ENCODE measurements around the gene ACSM2A. TPM values are rescaled to one million over a fixed set of nuclear protein-coding genes. Genes with fewer than 3 reads are reported as not detected.
"Not testable (repeated sequence)": the region's sequence is repeated elsewhere in the genome, so short reads cannot be mapped to it uniquely, and the experiment has no call there.

The ACSM2A gene
- total RNA-seq, 1 experiment from 2014 or later: not detected

GRCh38 chr16:20424129-20424866 lies 27.0 kb upstream of the ACSM2A start:
- ChIA-PET CTCF (no interaction called here), POLR2A (no interaction called here)
- Mint-ChIP-seq H3K4me3 (ENCODE audit: unreplicated experiment) (no peak overlapping the region), H3K9me3 (ENCODE audit: unreplicated experiment) (peaks cover 10% of the 10 kb centered on the region), H3K27me3 (ENCODE audit: insufficient read depth, unreplicated experiment) (no peaks in the 10 kb centered on the region), H3K36me3 (ENCODE audit: insufficient read depth, unreplicated experiment) (no peaks in the 10 kb centered on the region), H3K27ac (ENCODE audit: unreplicated experiment) (no peak overlapping the region), H3K4me1 (ENCODE audit: low read depth, unreplicated experiment) (no peaks in the 10 kb centered on the region)
- no peak for TF ChIP-seq CTCF (IDR thresholded peaks at IDR 0.05; ENCODE audit: insufficient read depth in 1 of 2, low read depth in 1 of 2, low read length in 1 of 2, severe bottlenecking in 1 of 2, unreplicated experiment in 1 of 2)
- H3K4me3 ChIP-seq (ENCODE audit: low read depth, low read length): no peak overlapping the region
- BruUV-seq (replicated peaks): no TSS peak
- H3K27me3 ChIP-seq (replicated peaks; ENCODE audit: control insufficient read depth, insufficient read depth, low read length): no peaks in the 10 kb centered on the region
- H3K9me3 ChIP-seq: no peaks in the 10 kb centered on the region
- H3K36me3 ChIP-seq (ENCODE audit: control insufficient read depth, insufficient read depth, low read length): no peaks in the 10 kb centered on the region
- no peak for DNase-seq
- intact Hi-C loops (cut with micrococcal nuclease; ENCODE audit: unreplicated experiment): no loop called here
- H3K4me1 ChIP-seq: no peaks in the 10 kb centered on the region

- BruUV-seq (replicated peaks): not testable (repeated sequence)
These were observed 23.9 kb upstream of the ACSM2A start for GRCh38 chr16:20427401-20427797.

GRCh38 chr16:20429499-20429898 lies 21.8 kb upstream of the ACSM2A start:
- H3K4me1 Mint-ChIP-seq (ENCODE audit: low read depth, unreplicated experiment); CTCF ChIA-PET; POLR2A ChIA-PET; H3K27me3 Mint-ChIP-seq (ENCODE audit: insufficient read depth, unreplicated experiment); H3K9me3 ChIP-seq; H3K9me3 Mint-ChIP-seq (ENCODE audit: unreplicated experiment); H3K4me3 Mint-ChIP-seq (ENCODE audit: unreplicated experiment); H3K36me3 Mint-ChIP-seq (ENCODE audit: insufficient read depth, unreplicated experiment); H3K27ac Mint-ChIP-seq (ENCODE audit: unreplicated experiment); H3K36me3 ChIP-seq (ENCODE audit: control insufficient read depth, insufficient read depth, low read length); H3K4me1 ChIP-seq; H3K4me3 ChIP-seq (ENCODE audit: low read depth, low read length); DNase-seq; intact Hi-C loops (cut with micrococcal nuclease; ENCODE audit: unreplicated experiment); H3K27me3 ChIP-seq (replicated peaks; ENCODE audit: control insufficient read depth, insufficient read depth, low read length); BruUV-seq (replicated peaks): not testable (repeated sequence)

More at GRCh38 chr16:20427401-20427797, 23.9 kb upstream of the ACSM2A start:
- H3K36me3 Mint-ChIP-seq (ENCODE audit: insufficient read depth, unreplicated experiment); H3K4me3 Mint-ChIP-seq (ENCODE audit: unreplicated experiment); H3K4me3 ChIP-seq (ENCODE audit: low read depth, low read length); H3K27ac Mint-ChIP-seq (ENCODE audit: unreplicated experiment); H3K27me3 Mint-ChIP-seq (ENCODE audit: insufficient read depth, unreplicated experiment); intact Hi-C loops (cut with micrococcal nuclease; ENCODE audit: unreplicated experiment); H3K27me3 ChIP-seq (replicated peaks; ENCODE audit: control insufficient read depth, insufficient read depth, low read length); POLR2A ChIA-PET; H3K9me3 ChIP-seq; H3K4me1 ChIP-seq; DNase-seq; H3K9me3 Mint-ChIP-seq (ENCODE audit: unreplicated experiment); CTCF ChIA-PET; H3K4me1 Mint-ChIP-seq (ENCODE audit: low read depth, unreplicated experiment); H3K36me3 ChIP-seq (ENCODE audit: control insufficient read depth, insufficient read depth, low read length): not testable (repeated sequence)

GRCh38 chr16:20430480-20430879 lies 20.8 kb upstream of the ACSM2A start:
- POLR2A ChIA-PET; H3K36me3 Mint-ChIP-seq (ENCODE audit: insufficient read depth, unreplicated experiment); H3K4me1 ChIP-seq; BruUV-seq (replicated peaks); H3K27me3 ChIP-seq (replicated peaks; ENCODE audit: control insufficient read depth, insufficient read depth, low read length); DNase-seq; H3K4me1 Mint-ChIP-seq (ENCODE audit: low read depth, unreplicated experiment); H3K9me3 Mint-ChIP-seq (ENCODE audit: unreplicated experiment); H3K4me3 ChIP-seq (ENCODE audit: low read depth, low read length); H3K9me3 ChIP-seq; CTCF ChIA-PET; intact Hi-C loops (cut with micrococcal nuclease; ENCODE audit: unreplicated experiment); H3K27me3 Mint-ChIP-seq (ENCODE audit: insufficient read depth, unreplicated experiment); H3K4me3 Mint-ChIP-seq (ENCODE audit: unreplicated experiment); H3K36me3 ChIP-seq (ENCODE audit: control insufficient read depth, insufficient read depth, low read length); H3K27ac Mint-ChIP-seq (ENCODE audit: unreplicated experiment): not testable (repeated sequence)

Measured in Caco-2 (cell line).